WTC11 (cell line): Measurements from ENCODE around the gene COL20A1. TPM values are rescaled to one million over a fixed set of nuclear protein-coding genes. Genes with fewer than 3 reads are reported as not detected.

ENCODE experiments used
- ATF1 ChIP-seq: sonication (generic); formaldehyde crosslinking; IDR thresholded peaks from 2 replicates; pipeline ENCODE4 v1.8.1; 2023; ENCODE audit warnings: mild to moderate bottlenecking, moderate library complexity, missing genetic modification reagents
- ELF4 ChIP-seq: sonication (generic); formaldehyde crosslinking; IDR thresholded peaks from 2 replicates; pipeline ENCODE4 v1.8.1; 2022; ENCODE audit warnings: low read depth, mild to moderate bottlenecking, moderate library complexity, missing genetic modification reagents
- EMX1 ChIP-seq: fragments of 250-450 bp; sonication (Bioruptor Pico); IDR thresholded peaks from 2 replicates; pipeline ENCODE4 v1.8.0; 2021; ENCODE audit warnings: mild to moderate bottlenecking
- ESRRA ChIP-seq: sonication (generic); formaldehyde crosslinking; IDR thresholded peaks from 2 replicates; pipeline ENCODE4 v1.8.1; 2022; ENCODE audit warnings: mild to moderate bottlenecking, missing genetic modification reagents, borderline replicate concordance
- FOXJ3 ChIP-seq: sonication (generic); formaldehyde crosslinking; IDR thresholded peaks from 2 replicates; pipeline ENCODE4 v1.9.0; 2021; ENCODE audit warnings: missing genetic modification reagents, mild to moderate bottlenecking, borderline replicate concordance
- IRF1 ChIP-seq: sonication (generic); formaldehyde crosslinking; IDR thresholded peaks from 2 replicates; pipeline ENCODE4 v1.8.0; 2023; ENCODE audit warnings: missing genetic modification reagents
- JUN ChIP-seq: sonication (generic); formaldehyde crosslinking; IDR thresholded peaks from 2 replicates; pipeline ENCODE4 v1.8.0; 2023; ENCODE audit warnings: mild to moderate bottlenecking, missing genetic modification reagents
- PREB ChIP-seq: sonication (generic); formaldehyde crosslinking; IDR thresholded peaks from 2 replicates; pipeline ENCODE4 v1.8.1; 2022; ENCODE audit warnings: mild to moderate bottlenecking, missing genetic modification reagents, moderate library complexity, borderline replicate concordance
- RORB ChIP-seq: fragments of 250-450 bp; sonication (Bioruptor Pico); IDR thresholded peaks from 2 replicates; pipeline ENCODE4 v1.9.0; 2021; ENCODE audit warnings: mild to moderate bottlenecking
- SMAD3 ChIP-seq: sonication (generic); formaldehyde crosslinking; IDR thresholded peaks from 2 replicates; pipeline ENCODE4 v1.8.0; 2022; ENCODE audit warnings: missing genetic modification reagents, mild to moderate bottlenecking, borderline replicate concordance
- SOX15 ChIP-seq: fragments of 250-450 bp; sonication (Bioruptor Pico); IDR thresholded peaks from 2 replicates; pipeline ENCODE4 v1.9.0; 2021; ENCODE audit warnings: mild to moderate bottlenecking
- TEAD4 ChIP-seq: sonication (generic); formaldehyde crosslinking; IDR thresholded peaks from 2 replicates; pipeline ENCODE4 v1.8.0; 2022; ENCODE audit warnings: mild to moderate bottlenecking, missing genetic modification reagents
- ZBTB21 ChIP-seq: sonication (generic); formaldehyde crosslinking; IDR thresholded peaks from 2 replicates; pipeline ENCODE4 v1.8.1; 2023; ENCODE audit warnings: mild to moderate bottlenecking, missing genetic modification reagents, borderline replicate concordance
- ZMAT4 ChIP-seq: fragments of 250-450 bp; sonication (Bioruptor Pico); IDR thresholded peaks from 2 replicates; pipeline ENCODE4 v1.9.0; 2021; ENCODE audit warnings: mild to moderate bottlenecking
- ZNF138 ChIP-seq: sonication (generic); formaldehyde crosslinking; conservative IDR thresholded peaks from 2 replicates; pipeline ENCODE4 v1.8.1; 2022; ENCODE audit warnings: mild to moderate bottlenecking, moderate library complexity, missing genetic modification reagents
- ZNF416 ChIP-seq: fragments of 250-450 bp; sonication (Bioruptor Pico); IDR thresholded peaks from 2 replicates; pipeline ENCODE4 v1.9.0; 2021; ENCODE audit warnings: mild to moderate bottlenecking, inconsistent platforms
- ZNF423 ChIP-seq: fragments of 250-450 bp; sonication (Bioruptor Pico); IDR thresholded peaks from 2 replicates; pipeline ENCODE4 v2.1.2; 2022; ENCODE audit warnings: mild to moderate bottlenecking, moderate library complexity
- ZNF532 ChIP-seq: fragments of 250-450 bp; sonication (Bioruptor Pico); IDR thresholded peaks from 2 replicates; pipeline ENCODE4 v1.9.0; 2021; ENCODE audit warnings: mild to moderate bottlenecking, borderline replicate concordance
- total RNA-seq: library from RNA; stranded (reverse); gene quantifications from 3 replicates; pipeline ENCODE4 v1.2.3, GENCODE V29; 2021
- TF ChIP-seq, protein P1 (sequence below): sonication (generic); formaldehyde crosslinking; conservative IDR thresholded peaks from 2 replicates; pipeline ENCODE4 v1.8.1; 2023; ENCODE audit warnings: mild to moderate bottlenecking, low read depth, missing genetic modification reagents, moderate library complexity
- TF ChIP-seq, protein P2 (sequence below): sonication (generic); formaldehyde crosslinking; IDR thresholded peaks from 2 replicates; pipeline ENCODE4 v1.8.0; 2023; ENCODE audit warnings: mild to moderate bottlenecking, missing genetic modification reagents
- TF ChIP-seq, protein P3 (sequence below): sonication (generic); formaldehyde crosslinking; conservative IDR thresholded peaks from 2 replicates; pipeline ENCODE4 v1.8.1; 2022; ENCODE audit warnings: mild to moderate bottlenecking, missing genetic modification reagents
- TF ChIP-seq, protein P4 (sequence below): sonication (generic); formaldehyde crosslinking; IDR thresholded peaks from 2 replicates; pipeline ENCODE4 v1.8.1; 2023; ENCODE audit warnings: mild to moderate bottlenecking, missing genetic modification reagents, borderline replicate concordance

The COL20A1 gene
- total RNA-seq, 1 experiment from 2014 or later: 1.3 TPM

- TF ChIP-seq IRF1 (CRISPR knock-in tag) (no peak), SOX15 (no peak), PREB (CRISPR knock-in tag) (no peak), TEAD4 (CRISPR knock-in tag) (no peak), ZBTB21 (CRISPR knock-in tag) (no peak), ATF1 (CRISPR knock-in tag) (no peak), ESRRA (CRISPR knock-in tag) (no peak), FOXJ3 (no peak), JUN (CRISPR knock-in tag) (no peak), ZNF138 (no peak), SMAD3 (CRISPR knock-in tag) (no peak), ZNF416 (no peak), ZNF532 (no peak), ZMAT4 (CRISPR knock-in tag) (no peak), ELF4 (CRISPR knock-in tag) (no peak), EMX1 (CRISPR knock-in tag) (no peak), RORB (CRISPR knock-in tag) (no peak), ZNF423 (CRISPR knock-in tag) (no peak)
- TF ChIP-seq, protein P1, sequence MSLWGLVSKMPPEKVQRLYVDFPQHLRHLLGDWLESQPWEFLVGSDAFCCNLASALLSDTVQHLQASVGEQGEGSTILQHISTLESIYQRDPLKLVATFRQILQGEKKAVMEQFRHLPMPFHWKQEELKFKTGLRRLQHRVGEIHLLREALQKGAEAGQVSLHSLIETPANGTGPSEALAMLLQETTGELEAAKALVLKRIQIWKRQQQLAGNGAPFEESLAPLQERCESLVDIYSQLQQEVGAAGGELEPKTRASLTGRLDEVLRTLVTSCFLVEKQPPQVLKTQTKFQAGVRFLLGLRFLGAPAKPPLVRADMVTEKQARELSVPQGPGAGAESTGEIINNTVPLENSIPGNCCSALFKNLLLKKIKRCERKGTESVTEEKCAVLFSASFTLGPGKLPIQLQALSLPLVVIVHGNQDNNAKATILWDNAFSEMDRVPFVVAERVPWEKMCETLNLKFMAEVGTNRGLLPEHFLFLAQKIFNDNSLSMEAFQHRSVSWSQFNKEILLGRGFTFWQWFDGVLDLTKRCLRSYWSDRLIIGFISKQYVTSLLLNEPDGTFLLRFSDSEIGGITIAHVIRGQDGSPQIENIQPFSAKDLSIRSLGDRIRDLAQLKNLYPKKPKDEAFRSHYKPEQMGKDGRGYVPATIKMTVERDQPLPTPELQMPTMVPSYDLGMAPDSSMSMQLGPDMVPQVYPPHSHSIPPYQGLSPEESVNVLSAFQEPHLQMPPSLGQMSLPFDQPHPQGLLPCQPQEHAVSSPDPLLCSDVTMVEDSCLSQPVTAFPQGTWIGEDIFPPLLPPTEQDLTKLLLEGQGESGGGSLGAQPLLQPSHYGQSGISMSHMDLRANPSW (CRISPR knock-in tag): no peak
- TF ChIP-seq, protein P2, sequence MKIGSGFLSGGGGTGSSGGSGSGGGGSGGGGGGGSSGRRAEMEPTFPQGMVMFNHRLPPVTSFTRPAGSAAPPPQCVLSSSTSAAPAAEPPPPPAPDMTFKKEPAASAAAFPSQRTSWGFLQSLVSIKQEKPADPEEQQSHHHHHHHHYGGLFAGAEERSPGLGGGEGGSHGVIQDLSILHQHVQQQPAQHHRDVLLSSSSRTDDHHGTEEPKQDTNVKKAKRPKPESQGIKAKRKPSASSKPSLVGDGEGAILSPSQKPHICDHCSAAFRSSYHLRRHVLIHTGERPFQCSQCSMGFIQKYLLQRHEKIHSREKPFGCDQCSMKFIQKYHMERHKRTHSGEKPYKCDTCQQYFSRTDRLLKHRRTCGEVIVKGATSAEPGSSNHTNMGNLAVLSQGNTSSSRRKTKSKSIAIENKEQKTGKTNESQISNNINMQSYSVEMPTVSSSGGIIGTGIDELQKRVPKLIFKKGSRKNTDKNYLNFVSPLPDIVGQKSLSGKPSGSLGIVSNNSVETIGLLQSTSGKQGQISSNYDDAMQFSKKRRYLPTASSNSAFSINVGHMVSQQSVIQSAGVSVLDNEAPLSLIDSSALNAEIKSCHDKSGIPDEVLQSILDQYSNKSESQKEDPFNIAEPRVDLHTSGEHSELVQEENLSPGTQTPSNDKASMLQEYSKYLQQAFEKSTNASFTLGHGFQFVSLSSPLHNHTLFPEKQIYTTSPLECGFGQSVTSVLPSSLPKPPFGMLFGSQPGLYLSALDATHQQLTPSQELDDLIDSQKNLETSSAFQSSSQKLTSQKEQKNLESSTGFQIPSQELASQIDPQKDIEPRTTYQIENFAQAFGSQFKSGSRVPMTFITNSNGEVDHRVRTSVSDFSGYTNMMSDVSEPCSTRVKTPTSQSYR (CRISPR knock-in tag): no peak
- TF ChIP-seq, protein P3, sequence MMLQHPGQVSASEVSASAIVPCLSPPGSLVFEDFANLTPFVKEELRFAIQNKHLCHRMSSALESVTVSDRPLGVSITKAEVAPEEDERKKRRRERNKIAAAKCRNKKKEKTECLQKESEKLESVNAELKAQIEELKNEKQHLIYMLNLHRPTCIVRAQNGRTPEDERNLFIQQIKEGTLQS (CRISPR knock-in tag): no peak
- TF ChIP-seq, protein P4, sequence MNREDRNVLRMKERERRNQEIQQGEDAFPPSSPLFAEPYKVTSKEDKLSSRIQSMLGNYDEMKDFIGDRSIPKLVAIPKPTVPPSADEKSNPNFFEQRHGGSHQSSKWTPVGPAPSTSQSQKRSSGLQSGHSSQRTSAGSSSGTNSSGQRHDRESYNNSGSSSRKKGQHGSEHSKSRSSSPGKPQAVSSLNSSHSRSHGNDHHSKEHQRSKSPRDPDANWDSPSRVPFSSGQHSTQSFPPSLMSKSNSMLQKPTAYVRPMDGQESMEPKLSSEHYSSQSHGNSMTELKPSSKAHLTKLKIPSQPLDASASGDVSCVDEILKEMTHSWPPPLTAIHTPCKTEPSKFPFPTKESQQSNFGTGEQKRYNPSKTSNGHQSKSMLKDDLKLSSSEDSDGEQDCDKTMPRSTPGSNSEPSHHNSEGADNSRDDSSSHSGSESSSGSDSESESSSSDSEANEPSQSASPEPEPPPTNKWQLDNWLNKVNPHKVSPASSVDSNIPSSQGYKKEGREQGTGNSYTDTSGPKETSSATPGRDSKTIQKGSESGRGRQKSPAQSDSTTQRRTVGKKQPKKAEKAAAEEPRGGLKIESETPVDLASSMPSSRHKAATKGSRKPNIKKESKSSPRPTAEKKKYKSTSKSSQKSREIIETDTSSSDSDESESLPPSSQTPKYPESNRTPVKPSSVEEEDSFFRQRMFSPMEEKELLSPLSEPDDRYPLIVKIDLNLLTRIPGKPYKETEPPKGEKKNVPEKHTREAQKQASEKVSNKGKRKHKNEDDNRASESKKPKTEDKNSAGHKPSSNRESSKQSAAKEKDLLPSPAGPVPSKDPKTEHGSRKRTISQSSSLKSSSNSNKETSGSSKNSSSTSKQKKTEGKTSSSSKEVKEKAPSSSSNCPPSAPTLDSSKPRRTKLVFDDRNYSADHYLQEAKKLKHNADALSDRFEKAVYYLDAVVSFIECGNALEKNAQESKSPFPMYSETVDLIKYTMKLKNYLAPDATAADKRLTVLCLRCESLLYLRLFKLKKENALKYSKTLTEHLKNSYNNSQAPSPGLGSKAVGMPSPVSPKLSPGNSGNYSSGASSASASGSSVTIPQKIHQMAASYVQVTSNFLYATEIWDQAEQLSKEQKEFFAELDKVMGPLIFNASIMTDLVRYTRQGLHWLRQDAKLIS (CRISPR knock-in tag): no peak
These were observed 20.6 kb upstream of the COL20A1 start, which contains the start of gene ARFGAP1 (continued) for GRCh38 chr20:63272105-63273058.
